Esophagus muscularis mucosa (tissue), 4 donors: Measurements from ENCODE around the gene DYNLT2. TPM values are rescaled to one million over a fixed set of nuclear protein-coding genes. Genes with fewer than 3 reads are reported as not detected.

Experiments
- DNase-seq: peaks from one replicate; pipeline ENCODE4 v3.0.0-alpha.2; 2017; ENCODE audit errors: extremely low spot score
- H3K27ac ChIP-seq, 4 donors: fragments of 200-600 bp; sonication (generic); replicated peaks in 1 of 4; 1 replicate in 3 of 4; 2 replicates in 1 of 4; pipeline ENCODE4 v1.5.1; 2016 to 2019; ENCODE audit warnings: mild to moderate bottlenecking in 1 of 4
- H3K27me3 ChIP-seq, 4 donors: fragments of 200-600 bp; sonication (generic); one replicate each; pipeline versions ENCODE4 v1.5.1 to v1.6.0; 2016 to 2019
- H3K36me3 ChIP-seq, 4 donors: fragments of 200-600 bp; sonication (generic); one replicate each; pipeline ENCODE4 v1.5.1; 2016 to 2019
- H3K4me1 ChIP-seq, 4 donors: fragments of 200-600 bp; sonication (generic); one replicate each; pipeline ENCODE4 v1.5.1; 2016 to 2019
- H3K4me3 ChIP-seq, 4 donors: fragments of 200-600 bp; sonication (generic); 1 replicate in 2 of 4; 2 replicates in 2 of 4; pipeline ENCODE4 v1.5.1; 2016 to 2019; ENCODE audit warnings: mild to moderate bottlenecking in 4 of 4, moderate library complexity in 1 of 4
- H3K9me3 ChIP-seq, 4 donors: fragments of 200-600 bp; sonication (generic); 1 replicate in 3 of 4; 2 replicates in 1 of 4; pipeline ENCODE4 v1.5.1; 2016 to 2019
- CTCF ChIP-seq, 3 experiments: fragments of 200-600 bp in 2 of 3; fragments of 450-650 bp in 1 of 3; sonication (generic) in 2 of 3; IDR thresholded peaks; one replicate each; pipeline ENCODE4 v1.5.1; 2017 to 2019; ENCODE audit warnings: antibody characterized with exemption in 3 of 3, mild to moderate bottlenecking in 2 of 3, moderate library complexity in 1 of 3
- EP300 ChIP-seq: sonication (generic); formaldehyde crosslinking; IDR thresholded peaks from one replicate; pipeline ENCODE4 v1.6.1; 2017; ENCODE audit warnings: antibody characterized with exemption
- POLR2A ChIP-seq: fragments of 450-650 bp; IDR thresholded peaks from one replicate; pipeline ENCODE4 v1.6.1; 2017; ENCODE audit warnings: antibody characterized with exemption, moderate library complexity, mild to moderate bottlenecking, low read depth
- POLR2AphosphoS5 ChIP-seq, 2 donors: sonication (generic); formaldehyde crosslinking; IDR thresholded peaks; one replicate each; pipeline ENCODE4 v1.6.1; 2017; ENCODE audit warnings: antibody characterized with exemption in 2 of 2
- WGBS: methylation state at CpG from one replicate; pipeline ENCODE4 v1.1.5; 2018; 5-methylcytosine and 5-hydroxymethylcytosine counted together
- intact Hi-C: fragments of 100-400 bp; cut with DNase I; formaldehyde crosslinking; loops from one replicate; pipeline ENCODE4 v1.15.1; 2023
- total RNA-seq, 4 donors: library from RNA; depleted of rRNA; stranded (reverse); fragments of >200 nt; gene quantifications; one replicate each; pipeline versions ENCODE4 v1.1.0 to v1.2.1, GENCODE V29; 2016

The DYNLT2 gene
- total RNA-seq, 4 donors from 2014 or later, result 0.57 to 3.3 (median 1.5) TPM

GRCh38 chr6:169783971-169784820 lies 32.8 kb upstream of the DYNLT2 start:
- H3K9me3 ChIP-seq, result no peaks in the 10 kb centered on the region
- WGBS, result 85% methylated on average over 13 of the region's 23 CpGs
- TF ChIP-seq CTCF (IDR thresholded peaks at IDR 0.05) (no peak), POLR2A (no peak), EP300 (no peak), POLR2AphosphoS5 (IDR thresholded peaks at IDR 0.05) (no peak)
- H3K4me1 ChIP-seq, result peaks cover 0 to 7% (median 3%) of the 10 kb centered on the region in 4 donors
- no peak overlapping the region for H3K4me3 ChIP-seq
- no peak overlapping the region for H3K27ac ChIP-seq
- H3K27me3 ChIP-seq, result no peaks in the 10 kb centered on the region
- peaks cover 11 to 38% (median 21%) of the 10 kb centered on the region in 4 donors for H3K36me3 ChIP-seq
- intact Hi-C loops, result no loop called here
- no peak for DNase-seq

GRCh38 chr6:169783401-169783800 lies 32.0 kb upstream of the DYNLT2 start:
- Histone ChIP-seq H3K9me3 (no peaks in the 10 kb centered on the region), H3K4me3 (no peak overlapping the region), H3K4me1 (peaks cover 0 to 3% (median 0%) of the 10 kb centered on the region in 4 donors), H3K27me3 (no peaks in the 10 kb centered on the region), H3K27ac (no peak overlapping the region), H3K36me3 (peaks cover 13 to 45% (median 28%) of the 10 kb centered on the region in 4 donors)
- intact Hi-C loops, result no loop called here
- no peak for TF ChIP-seq POLR2AphosphoS5 (IDR thresholded peaks at IDR 0.05)
- no peak for TF ChIP-seq CTCF (IDR thresholded peaks at IDR 0.05)
- no peak for TF ChIP-seq POLR2A
- TF ChIP-seq EP300, result no peak
- WGBS, result 93% methylated on average over 7 of the region's 9 CpGs
- no peak for DNase-seq

- H3K9me3 ChIP-seq, result no peaks in the 10 kb centered on the region
- peaks cover 0 to 3% (median 0%) of the 10 kb centered on the region in 4 donors for H3K4me1 ChIP-seq
- 92% methylated on average over 8 of the region's 8 CpGs for WGBS
- intact Hi-C loops, result no loop called here
- no peak for DNase-seq
- H3K27ac ChIP-seq, result no peak overlapping the region
- peaks cover 14 to 47% (median 31%) of the 10 kb centered on the region in 4 donors for H3K36me3 ChIP-seq
- TF ChIP-seq POLR2A, result no peak
- no peak for TF ChIP-seq EP300
- TF ChIP-seq POLR2AphosphoS5 (IDR thresholded peaks at IDR 0.05), result no peak
- no peak for TF ChIP-seq CTCF (IDR thresholded peaks at IDR 0.05)
- no peaks in the 10 kb centered on the region for H3K27me3 ChIP-seq
- no peak overlapping the region for H3K4me3 ChIP-seq
Measured at GRCh38 chr6:169782966-169783365, 31.6 kb upstream of the DYNLT2 start.

- no peak overlapping the region for H3K4me3 ChIP-seq
- peaks cover 0 to 3% (median 0%) of the 10 kb centered on the region in 4 donors for H3K4me1 ChIP-seq
- no peaks in the 10 kb centered on the region for H3K9me3 ChIP-seq
- DNase-seq, result peak; percentile 83
- 67% methylated on average over 11 of the region's 11 CpGs for WGBS
- H3K36me3 ChIP-seq, result peaks cover 28 to 70% (median 54%) of the 10 kb centered on the region in 4 donors
- no peak for TF ChIP-seq POLR2AphosphoS5 (IDR thresholded peaks at IDR 0.05)
- no peak for TF ChIP-seq EP300
- no peak for TF ChIP-seq CTCF (IDR thresholded peaks at IDR 0.05)
- no peak for TF ChIP-seq POLR2A
- H3K27me3 ChIP-seq, result no peaks in the 10 kb centered on the region
- intact Hi-C loops, result no loop called here
- H3K27ac ChIP-seq, result no peak overlapping the region
Measured at GRCh38 chr6:169780571-169781091, 29.3 kb upstream of the DYNLT2 start.
